Left ventricle myocardium inferior (tissue), 1 donor: ENCODE measurements around the gene IDH1. TPM values are rescaled to one million over a fixed set of nuclear protein-coding genes. Genes with fewer than 3 reads are reported as not detected.

Experiments
- DNase-seq: peaks from one replicate; pipeline ENCODE4 v3.0.0-alpha.2; 2020
- H3K27ac ChIP-seq: fragments of 200-600 bp; replicated peaks from 2 replicates; pipeline ENCODE4 v1.8.0; 2021
- H3K27me3 ChIP-seq: fragments of 200-600 bp; 2 replicates; pipeline ENCODE4 v1.8.0; 2021; ENCODE audit warnings: low read depth
- H3K36me3 ChIP-seq: fragments of 200-600 bp; 2 replicates; pipeline ENCODE4 v1.8.0; 2021
- H3K4me1 ChIP-seq: fragments of 200-600 bp; 2 replicates; pipeline ENCODE4 v1.8.0; 2021
- H3K4me3 ChIP-seq: fragments of 200-600 bp; 2 replicates; pipeline ENCODE4 v1.8.0; 2021; ENCODE audit warnings: mild to moderate bottlenecking, moderate library complexity
- H3K9me3 ChIP-seq: fragments of 200-600 bp; replicated peaks from 2 replicates; pipeline ENCODE4 v1.8.0; 2021
- intact Hi-C: fragments of 100-400 bp; cut with micrococcal nuclease; formaldehyde crosslinking; loops from one replicate; pipeline ENCODE4 v1.11.0; 2022
- total RNA-seq: library from RNA; stranded (reverse); fragmentation: NEBNext Ultra II Directional; extraction: Animal tissue kit (Norgen Biotek cat#: 25700); gene quantifications from one replicate; pipeline ENCODE4 v1.2.1, GENCODE V29; 2021
- TF ChIP-seq, protein P1 (sequence below): fragments of 200-600 bp; IDR thresholded peaks from 2 replicates; pipeline ENCODE4 v1.8.0; 2021; ENCODE audit warnings: antibody characterized with exemption, mild to moderate bottlenecking, borderline replicate concordance
- donor health status: DM: no; HTN: yes; CAD: no; lungs with severe emphysema.

IDH1 gene
- total RNA-seq, 1 donor from 2014 or later: 38.4 TPM

- no peak overlapping the region for H3K27ac ChIP-seq
- intact Hi-C loops: no loop called here
- TF ChIP-seq, protein P1, sequence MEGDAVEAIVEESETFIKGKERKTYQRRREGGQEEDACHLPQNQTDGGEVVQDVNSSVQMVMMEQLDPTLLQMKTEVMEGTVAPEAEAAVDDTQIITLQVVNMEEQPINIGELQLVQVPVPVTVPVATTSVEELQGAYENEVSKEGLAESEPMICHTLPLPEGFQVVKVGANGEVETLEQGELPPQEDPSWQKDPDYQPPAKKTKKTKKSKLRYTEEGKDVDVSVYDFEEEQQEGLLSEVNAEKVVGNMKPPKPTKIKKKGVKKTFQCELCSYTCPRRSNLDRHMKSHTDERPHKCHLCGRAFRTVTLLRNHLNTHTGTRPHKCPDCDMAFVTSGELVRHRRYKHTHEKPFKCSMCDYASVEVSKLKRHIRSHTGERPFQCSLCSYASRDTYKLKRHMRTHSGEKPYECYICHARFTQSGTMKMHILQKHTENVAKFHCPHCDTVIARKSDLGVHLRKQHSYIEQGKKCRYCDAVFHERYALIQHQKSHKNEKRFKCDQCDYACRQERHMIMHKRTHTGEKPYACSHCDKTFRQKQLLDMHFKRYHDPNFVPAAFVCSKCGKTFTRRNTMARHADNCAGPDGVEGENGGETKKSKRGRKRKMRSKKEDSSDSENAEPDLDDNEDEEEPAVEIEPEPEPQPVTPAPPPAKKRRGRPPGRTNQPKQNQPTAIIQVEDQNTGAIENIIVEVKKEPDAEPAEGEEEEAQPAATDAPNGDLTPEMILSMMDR: no peak
- H3K4me3 ChIP-seq: no peak overlapping the region
- no peak for DNase-seq
- peaks cover 61% of the 10 kb centered on the region for H3K36me3 ChIP-seq
- H3K4me1 ChIP-seq: peaks cover 55% of the 10 kb centered on the region
- H3K9me3 ChIP-seq: no peaks in the 10 kb centered on the region
- no peaks in the 10 kb centered on the region for H3K27me3 ChIP-seq
Observed at GRCh38 chr2:208251098-208251497, 3.8 kb downstream of the IDH1 start.

DNA sequence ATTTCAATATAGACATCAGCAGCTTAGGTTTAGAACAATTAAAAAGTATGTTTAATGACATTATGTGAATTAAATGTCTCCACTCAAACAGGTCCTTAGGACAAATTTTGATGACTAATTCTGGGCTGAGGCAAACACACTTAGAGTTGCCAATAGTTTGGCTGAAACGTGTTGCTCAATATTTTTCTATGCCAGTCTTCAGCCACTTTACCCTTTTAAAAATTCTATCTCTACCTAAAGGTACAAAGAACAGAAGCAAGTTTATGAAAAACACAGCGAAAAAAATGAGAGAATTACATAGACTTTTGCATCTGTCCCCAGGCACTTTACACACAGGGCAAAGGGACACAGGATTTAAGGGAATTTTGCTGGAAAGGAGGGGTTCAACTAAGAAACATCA, 4.5 kb downstream of the IDH1 start:
- no peak for DNase-seq
- H3K27ac ChIP-seq: no peak overlapping the region
- H3K9me3 ChIP-seq: no peaks in the 10 kb centered on the region
- peaks cover 68% of the 10 kb centered on the region for H3K36me3 ChIP-seq
- TF ChIP-seq, protein P1: no peak
- intact Hi-C loops: no loop called here
- peaks cover 48% of the 10 kb centered on the region for H3K4me1 ChIP-seq
- H3K4me3 ChIP-seq: no peak overlapping the region
- H3K27me3 ChIP-seq: no peaks in the 10 kb centered on the region

DNA sequence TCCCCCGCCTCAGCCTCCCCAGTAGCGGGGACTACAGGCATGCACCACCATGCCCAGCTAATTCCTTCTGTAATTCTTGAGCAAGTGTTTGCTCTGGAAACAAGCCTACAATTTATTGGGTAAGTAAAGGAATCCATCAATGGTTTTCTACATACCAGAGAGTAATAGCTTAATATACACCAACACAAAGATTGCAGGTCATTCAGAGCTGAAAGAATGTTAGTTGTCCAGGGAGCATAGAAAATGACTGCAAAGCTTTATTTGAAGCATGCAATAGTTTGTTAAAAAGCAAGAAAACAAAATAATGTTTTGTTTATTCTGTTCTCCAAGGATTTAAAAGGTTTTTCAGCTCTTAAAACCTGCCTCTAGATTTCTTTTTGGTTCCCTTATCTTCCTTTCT, 5.6 kb downstream of the IDH1 start:
- intact Hi-C loops: no loop called here
- peaks cover 79% of the 10 kb centered on the region for H3K36me3 ChIP-seq
- no peak for DNase-seq
- no peak overlapping the region for H3K4me3 ChIP-seq
- no peak overlapping the region for H3K27ac ChIP-seq
- no peaks in the 10 kb centered on the region for H3K27me3 ChIP-seq
- H3K9me3 ChIP-seq: no peaks in the 10 kb centered on the region
- peaks cover 40% of the 10 kb centered on the region for H3K4me1 ChIP-seq
- TF ChIP-seq, protein P1: no peak

GRCh38 chr2:208248601-208249000, 6.3 kb downstream of the IDH1 start:
- peaks cover 84% of the 10 kb centered on the region for H3K36me3 ChIP-seq
- TF ChIP-seq, protein P1: no peak
- no peaks in the 10 kb centered on the region for H3K9me3 ChIP-seq
- intact Hi-C loops: no loop called here
- DNase-seq: no peak
- no peaks in the 10 kb centered on the region for H3K27me3 ChIP-seq
- H3K27ac ChIP-seq: no peak overlapping the region
- peaks cover 34% of the 10 kb centered on the region for H3K4me1 ChIP-seq
- H3K4me3 ChIP-seq: no peak overlapping the region

DNA sequence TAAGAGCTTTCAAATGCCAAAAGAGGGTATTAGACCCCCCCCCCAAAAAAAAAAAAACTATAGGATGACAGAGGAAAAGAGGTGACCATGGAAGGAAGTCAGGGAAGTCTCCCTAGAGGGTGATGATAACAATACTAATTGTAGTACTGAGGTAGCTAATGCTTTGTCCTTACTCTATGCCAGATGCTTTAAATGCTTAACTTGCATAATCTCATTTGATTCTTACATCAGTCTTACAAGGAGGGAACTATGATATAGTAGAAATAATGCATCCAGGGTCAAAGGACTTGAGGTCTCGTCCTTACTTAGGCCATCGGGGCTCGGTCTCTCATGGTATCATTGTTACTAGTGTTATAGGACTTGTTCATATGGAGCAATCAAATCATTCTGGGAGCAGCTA, 9.1 kb downstream of the IDH1 start:
- H3K9me3 ChIP-seq: no peaks in the 10 kb centered on the region
- TF ChIP-seq, protein P1: no peak
- H3K4me3 ChIP-seq: no peak overlapping the region
- peaks cover 14% of the 10 kb centered on the region for H3K4me1 ChIP-seq
- peaks cover 95% of the 10 kb centered on the region for H3K36me3 ChIP-seq
- no peaks in the 10 kb centered on the region for H3K27me3 ChIP-seq
- DNase-seq: no peak
- H3K27ac ChIP-seq: no peak overlapping the region
- intact Hi-C loops: no loop called here

DNA sequence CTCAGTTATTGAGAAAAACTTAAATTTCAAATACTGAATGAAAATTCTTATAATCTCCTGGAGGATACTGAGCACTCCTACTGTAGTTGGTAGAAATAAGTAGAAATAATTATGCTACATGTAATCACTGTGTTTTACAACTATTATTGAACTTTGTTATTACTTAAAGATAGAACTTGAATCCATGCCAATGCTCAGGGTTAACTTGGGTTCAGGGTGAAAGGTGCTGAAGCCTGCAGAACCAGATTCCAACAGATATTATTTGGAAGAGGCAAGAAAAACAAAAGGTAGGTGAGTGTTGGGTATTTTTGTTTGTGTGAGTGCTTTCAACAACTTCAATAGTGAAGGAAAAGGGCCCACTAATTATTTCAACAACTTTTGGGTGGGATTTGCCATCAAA, 10.4 kb downstream of the IDH1 start:
- intact Hi-C loops: no loop called here
- Histone ChIP-seq H3K36me3 (peaks cover 95% of the 10 kb centered on the region), H3K4me3 (no peak overlapping the region), H3K4me1 (peaks cover 6% of the 10 kb centered on the region), H3K27me3 (no peaks in the 10 kb centered on the region), H3K9me3 (no peaks in the 10 kb centered on the region), H3K27ac (no peak overlapping the region)
- TF ChIP-seq, protein P1: no peak
- no peak for DNase-seq
